Lower leg skin (tissue), 3 donors: ENCODE results near the gene NABP1.

Experiments used
- POLR2A ChIP-seq, 2 donors: fragments of 450-650 bp; IDR thresholded peaks; one replicate each; pipeline ENCODE4 v1.6.1; 2016 to 2017; ENCODE audit warnings: antibody characterized with exemption in 2 of 2, mild to moderate bottlenecking in 1 of 2, moderate library complexity in 1 of 2
- TF ChIP-seq, protein P1 (sequence below), 3 donors: fragments of 450-650 bp; IDR thresholded peaks; one replicate each; pipeline ENCODE4 v1.5.1; 2016; ENCODE audit warnings: antibody characterized with exemption in 3 of 3, mild to moderate bottlenecking in 3 of 3, moderate library complexity in 2 of 3

DNA sequence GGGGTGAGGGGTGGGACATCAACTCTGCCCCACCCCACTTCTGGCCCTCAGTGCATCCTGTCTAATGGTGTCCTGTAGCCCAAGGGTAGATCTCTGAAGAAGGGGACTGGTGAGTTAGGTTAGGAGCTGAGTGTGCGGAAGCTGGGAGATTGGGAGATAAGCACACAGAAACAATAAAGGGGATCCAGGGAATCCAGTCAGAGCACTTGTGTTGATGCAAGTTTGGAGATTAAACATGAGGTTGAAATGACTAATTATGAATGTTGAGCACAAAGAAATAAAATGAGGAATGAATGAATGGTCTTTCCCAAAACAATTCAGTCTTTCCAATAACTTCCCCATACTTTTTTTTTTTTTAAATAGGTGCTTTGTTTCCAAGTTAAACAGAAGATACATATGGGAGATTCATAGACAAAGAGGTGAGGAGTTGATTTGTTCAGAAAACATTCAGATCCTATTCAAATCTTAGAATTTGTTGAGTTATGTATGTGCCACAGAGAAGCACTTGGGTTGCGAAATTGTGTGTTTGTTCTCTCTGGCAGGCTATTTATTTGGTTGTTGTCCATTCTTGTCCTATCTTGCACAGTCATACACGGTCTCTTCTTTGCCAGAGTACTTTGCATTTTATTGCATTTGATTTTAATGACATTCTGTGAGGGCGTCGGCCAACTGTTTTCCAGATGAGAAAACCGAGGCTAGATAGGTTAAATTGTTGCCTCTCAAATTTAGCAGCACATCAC lies 31.6 kb upstream of the NABP1 start:
- TF ChIP-seq, protein P1, sequence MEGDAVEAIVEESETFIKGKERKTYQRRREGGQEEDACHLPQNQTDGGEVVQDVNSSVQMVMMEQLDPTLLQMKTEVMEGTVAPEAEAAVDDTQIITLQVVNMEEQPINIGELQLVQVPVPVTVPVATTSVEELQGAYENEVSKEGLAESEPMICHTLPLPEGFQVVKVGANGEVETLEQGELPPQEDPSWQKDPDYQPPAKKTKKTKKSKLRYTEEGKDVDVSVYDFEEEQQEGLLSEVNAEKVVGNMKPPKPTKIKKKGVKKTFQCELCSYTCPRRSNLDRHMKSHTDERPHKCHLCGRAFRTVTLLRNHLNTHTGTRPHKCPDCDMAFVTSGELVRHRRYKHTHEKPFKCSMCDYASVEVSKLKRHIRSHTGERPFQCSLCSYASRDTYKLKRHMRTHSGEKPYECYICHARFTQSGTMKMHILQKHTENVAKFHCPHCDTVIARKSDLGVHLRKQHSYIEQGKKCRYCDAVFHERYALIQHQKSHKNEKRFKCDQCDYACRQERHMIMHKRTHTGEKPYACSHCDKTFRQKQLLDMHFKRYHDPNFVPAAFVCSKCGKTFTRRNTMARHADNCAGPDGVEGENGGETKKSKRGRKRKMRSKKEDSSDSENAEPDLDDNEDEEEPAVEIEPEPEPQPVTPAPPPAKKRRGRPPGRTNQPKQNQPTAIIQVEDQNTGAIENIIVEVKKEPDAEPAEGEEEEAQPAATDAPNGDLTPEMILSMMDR (IDR thresholded peaks at IDR 0.05) = no peak
- TF ChIP-seq POLR2A (IDR thresholded peaks at IDR 0.05) = no peak
